Endodermal cell (in vitro differentiated cells): Measurements from ENCODE around the gene ADAM15. TPM values are rescaled to one million over a fixed set of nuclear protein-coding genes. Genes with fewer than 3 reads are reported as not detected.

ENCODE experiments used
- DNase-seq: peaks from one replicate; pipeline ENCODE4 v3.0.0-alpha.2; 2017
- H3K27ac ChIP-seq: 2 replicates; pipeline ENCODE4 v1.5.1; 2013; ENCODE audit warnings: mild to moderate bottlenecking, low read depth, low read length, moderate library complexity
- H3K27me3 ChIP-seq: 2 replicates; pipeline ENCODE4 v1.6.1; 2013; ENCODE audit warnings: mild to moderate bottlenecking, low read length, moderate library complexity; ENCODE audit not compliant: insufficient read depth, control insufficient read depth, poor library complexity, severe bottlenecking
- H3K36me3 ChIP-seq: 2 replicates; pipeline ENCODE4 v1.7.0; 2013; ENCODE audit warnings: mild to moderate bottlenecking, low read length, moderate library complexity; ENCODE audit not compliant: control insufficient read depth, insufficient read depth
- H3K4me1 ChIP-seq: one replicate; pipeline ENCODE4 v1.7.0; 2013; ENCODE audit warnings: low read length; ENCODE audit not compliant: control insufficient read depth, insufficient read depth
- H3K4me3 ChIP-seq: 2 replicates; pipeline ENCODE4 v1.5.1; 2013; ENCODE audit warnings: mild to moderate bottlenecking, low read length, moderate library complexity
- H3K9ac ChIP-seq: 2 replicates; pipeline ENCODE4 v1.6.1; 2013; ENCODE audit warnings: mild to moderate bottlenecking, low read length, moderate library complexity; ENCODE audit not compliant: poor library complexity, severe bottlenecking; ENCODE audit errors: extremely low read depth
- H3K9me3 ChIP-seq: 2 replicates; pipeline ENCODE4 v1.6.1; 2013; ENCODE audit warnings: mild to moderate bottlenecking, low read length, moderate library complexity; ENCODE audit not compliant: control insufficient read depth
- H3K27ac Mint-ChIP-seq: 2 replicates; pipeline ENCODE4 v1.8.0; 2020; ENCODE audit warnings: mixed read lengths
- H3K27me3 Mint-ChIP-seq: 2 replicates; pipeline ENCODE4 v1.8.0; 2021; ENCODE audit warnings: mild to moderate bottlenecking, mixed read lengths; ENCODE audit not compliant: insufficient read depth
- H3K36me3 Mint-ChIP-seq: 2 replicates; pipeline ENCODE4 v1.8.0; 2020; ENCODE audit warnings: low read depth, mixed read lengths
- H3K4me1 Mint-ChIP-seq: 2 replicates; pipeline ENCODE4 v1.8.0; 2020; ENCODE audit warnings: mixed read lengths
- H3K4me3 Mint-ChIP-seq: 2 replicates; pipeline ENCODE4 v1.8.0; 2020; ENCODE audit warnings: mild to moderate bottlenecking, moderate library complexity, mixed read lengths
- H3K9me3 Mint-ChIP-seq: 2 replicates; pipeline ENCODE4 v1.8.0; 2020; ENCODE audit warnings: mild to moderate bottlenecking, mixed read lengths
- WGBS, 2 experiments: methylation state at CpG; one replicate each; pipeline versions ENCODE4 v1.1.5 to v1.1.7; 2013; ENCODE audit warnings: missing lambda C conversion rate in 2 of 2, mixed read lengths in 1 of 2; ENCODE audit not compliant: insufficient coverage in 1 of 2, insufficient read length in 1 of 2; 5-methylcytosine and 5-hydroxymethylcytosine counted together
- total RNA-seq, 2 donors: library from RNA; stranded (reverse); fragmentation: NEBNext Ultra II Directional in 1 of 2; extraction: Animal tissue kit (Norgen Biotek cat#: 25700) in 1 of 2; gene quantifications; 2 replicates in 1 of 2; 3 replicates in 1 of 2; pipeline ENCODE4 v1.2.1, GENCODE V29; 2021
- TF ChIP-seq, protein P1 (sequence below): fragments of 200-600 bp; sonication (generic); conservative IDR thresholded peaks from 2 replicates; pipeline ENCODE4 v1.5.0; 2021; ENCODE audit warnings: antibody characterized with exemption, mild to moderate bottlenecking

The ADAM15 gene
- total RNA-seq, 2 donors from 2014 or later = 13.4 to 16.5 TPM

- Histone ChIP-seq H3K36me3 (peaks cover 10% of the 10 kb centered on the region), H3K27me3 (no peaks in the 10 kb centered on the region), H3K9me3 (no peaks in the 10 kb centered on the region), H3K27ac (no peak overlapping the region), H3K4me3 (no peak overlapping the region), H3K4me1 (no peaks in the 10 kb centered on the region), H3K9ac (no peak overlapping the region)
- no peaks in the 10 kb centered on the region for H3K9me3 Mint-ChIP-seq
- WGBS, 2 experiments = 88 to 92% methylated on average over 3 to 5 of the region's 5 CpGs
- DNase-seq = no peak
- no peak overlapping the region for H3K4me3 Mint-ChIP-seq
- TF ChIP-seq, protein P1, sequence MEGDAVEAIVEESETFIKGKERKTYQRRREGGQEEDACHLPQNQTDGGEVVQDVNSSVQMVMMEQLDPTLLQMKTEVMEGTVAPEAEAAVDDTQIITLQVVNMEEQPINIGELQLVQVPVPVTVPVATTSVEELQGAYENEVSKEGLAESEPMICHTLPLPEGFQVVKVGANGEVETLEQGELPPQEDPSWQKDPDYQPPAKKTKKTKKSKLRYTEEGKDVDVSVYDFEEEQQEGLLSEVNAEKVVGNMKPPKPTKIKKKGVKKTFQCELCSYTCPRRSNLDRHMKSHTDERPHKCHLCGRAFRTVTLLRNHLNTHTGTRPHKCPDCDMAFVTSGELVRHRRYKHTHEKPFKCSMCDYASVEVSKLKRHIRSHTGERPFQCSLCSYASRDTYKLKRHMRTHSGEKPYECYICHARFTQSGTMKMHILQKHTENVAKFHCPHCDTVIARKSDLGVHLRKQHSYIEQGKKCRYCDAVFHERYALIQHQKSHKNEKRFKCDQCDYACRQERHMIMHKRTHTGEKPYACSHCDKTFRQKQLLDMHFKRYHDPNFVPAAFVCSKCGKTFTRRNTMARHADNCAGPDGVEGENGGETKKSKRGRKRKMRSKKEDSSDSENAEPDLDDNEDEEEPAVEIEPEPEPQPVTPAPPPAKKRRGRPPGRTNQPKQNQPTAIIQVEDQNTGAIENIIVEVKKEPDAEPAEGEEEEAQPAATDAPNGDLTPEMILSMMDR = no peak
- H3K27ac Mint-ChIP-seq = no peak overlapping the region
- peaks cover 14% of the 10 kb centered on the region for H3K4me1 Mint-ChIP-seq
- H3K36me3 Mint-ChIP-seq = peaks cover 11% of the 10 kb centered on the region
- no peaks in the 10 kb centered on the region for H3K27me3 Mint-ChIP-seq
Observed at GRCh38 chr1:155011004-155011416, 40.1 kb upstream of the ADAM15 start.

DNA sequence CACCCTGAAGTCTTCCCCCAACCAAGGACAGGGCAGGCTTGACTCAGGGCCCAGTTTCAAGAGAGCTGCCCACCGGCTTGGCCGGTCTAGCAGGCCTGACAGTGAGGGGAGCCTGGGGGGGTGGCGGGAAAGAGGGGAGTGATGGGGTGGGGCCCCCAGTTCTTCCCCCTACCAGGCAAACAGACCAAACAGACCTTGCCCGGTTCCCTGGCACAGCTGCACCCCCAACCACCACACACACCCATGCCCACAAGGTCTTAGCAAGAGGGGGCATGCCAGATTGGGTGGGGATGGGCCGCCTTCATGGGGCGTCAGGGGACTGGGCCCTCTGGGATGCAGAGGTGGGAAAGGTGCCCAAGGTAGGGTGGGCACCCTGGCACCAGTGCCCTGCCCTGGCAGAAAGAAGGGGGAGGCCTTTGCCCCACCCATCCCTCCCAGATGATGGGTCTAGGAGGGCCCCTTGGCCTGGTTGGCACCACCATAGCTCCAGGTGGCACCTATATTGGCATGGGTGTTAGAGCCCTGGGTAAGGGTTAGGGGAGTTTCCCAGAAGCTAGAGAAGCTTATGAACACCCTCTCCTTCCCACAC is 39.6 kb upstream of the ADAM15 start:
- Histone ChIP-seq H3K9ac (no peak overlapping the region), H3K9me3 (no peaks in the 10 kb centered on the region), H3K36me3 (peaks cover 10% of the 10 kb centered on the region), H3K27ac (no peak overlapping the region), H3K27me3 (no peaks in the 10 kb centered on the region), H3K4me3 (no peak overlapping the region), H3K4me1 (no peaks in the 10 kb centered on the region)
- Mint-ChIP-seq H3K36me3 (peaks cover 14% of the 10 kb centered on the region), H3K4me1 (peaks cover 14% of the 10 kb centered on the region), H3K9me3 (no peaks in the 10 kb centered on the region), H3K4me3 (no peak overlapping the region), H3K27me3 (no peaks in the 10 kb centered on the region), H3K27ac (no peak overlapping the region)
- TF ChIP-seq, protein P1 = no peak
- 91 to 100% methylated on average over 2 to 4 of the region's 6 CpGs for WGBS, 2 experiments
- no peak for DNase-seq

DNA sequence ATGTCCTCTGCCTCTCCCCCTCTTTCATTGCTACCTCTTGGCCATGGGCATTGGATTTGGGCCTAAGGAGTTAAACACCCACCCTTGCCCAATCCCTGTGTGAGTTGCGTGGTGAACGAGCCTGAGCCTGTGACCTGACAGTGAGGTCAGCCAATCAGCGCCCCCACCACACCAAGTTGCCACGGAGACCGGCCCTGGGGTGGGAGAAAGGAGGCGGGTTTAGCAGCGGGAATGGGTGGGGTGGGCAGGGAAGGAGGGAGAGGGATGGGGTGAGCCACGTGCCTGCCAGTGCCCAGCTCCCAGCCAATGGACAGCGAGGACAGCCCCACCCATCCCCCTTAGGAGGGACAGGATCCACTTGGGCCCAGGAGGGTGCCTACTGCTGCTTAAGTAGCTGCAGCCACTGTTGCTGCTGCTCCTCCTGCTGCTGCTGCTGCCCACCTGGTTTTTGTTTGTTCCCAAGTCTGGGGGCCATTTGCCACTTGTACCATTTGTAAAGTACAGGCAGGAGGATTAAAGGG is 39.0 kb upstream of the ADAM15 start:
- H3K4me3 Mint-ChIP-seq = no peak overlapping the region
- H3K9ac ChIP-seq = no peak overlapping the region
- H3K27ac ChIP-seq = no peak overlapping the region
- H3K27me3 Mint-ChIP-seq = no peaks in the 10 kb centered on the region
- no peak overlapping the region for H3K4me3 ChIP-seq
- no peaks in the 10 kb centered on the region for H3K9me3 ChIP-seq
- DNase-seq = peak; percentile 97
- H3K4me1 Mint-ChIP-seq = peaks cover 14% of the 10 kb centered on the region
- H3K27ac Mint-ChIP-seq = peak overlapping the region; percentile 48
- WGBS, 2 experiments = 37% methylated on average over 9 of the region's 9 CpGs; no CpG with 5 or more reads in 1 of the 2 experiments
- H3K27me3 ChIP-seq = no peaks in the 10 kb centered on the region
- TF ChIP-seq, protein P1 = no peak
- H3K9me3 Mint-ChIP-seq = no peaks in the 10 kb centered on the region
- H3K4me1 ChIP-seq = no peaks in the 10 kb centered on the region
- H3K36me3 ChIP-seq = peaks cover 10% of the 10 kb centered on the region
- peaks cover 14% of the 10 kb centered on the region for H3K36me3 Mint-ChIP-seq
